Gastroesophageal sphincter (tissue), 4 donors: ENCODE measurements around the gene PLN. TPM values are rescaled to one million over a fixed set of nuclear protein-coding genes. Genes with fewer than 3 reads are reported as not detected.

Source experiments
- ATAC-seq: fragments of 150-250 bp; one replicate; pipeline ENCODE4 v1.9.1; 2016; ENCODE audit warnings: mild to moderate bottlenecking, moderate library complexity
- H3K27ac ChIP-seq, 4 donors: fragments of 200-600 bp; sonication (generic) in 3 of 4; 1 replicate in 3 of 4; 2 replicates in 1 of 4; pipeline ENCODE4 v1.5.1; 2016 to 2019
- H3K27me3 ChIP-seq: fragments of 200-600 bp; sonication (generic); one replicate; pipeline ENCODE4 v1.5.1; 2019
- H3K36me3 ChIP-seq, 2 donors: fragments of 200-600 bp; sonication (generic); one replicate each; pipeline ENCODE4 v1.5.1; 2019; ENCODE audit warnings: control low read depth in 1 of 2
- H3K4me1 ChIP-seq, 3 donors: fragments of 200-600 bp; sonication (generic); 1 replicate in 2 of 3; 2 replicates in 1 of 3; pipeline ENCODE4 v1.5.1; 2016 to 2019; ENCODE audit warnings: control low read depth in 2 of 3
- H3K4me3 ChIP-seq, 2 donors: fragments of 200-600 bp; sonication (generic); one replicate each; pipeline ENCODE4 v1.5.1; 2019; ENCODE audit warnings: mild to moderate bottlenecking in 1 of 2, moderate library complexity in 1 of 2
- H3K9me3 ChIP-seq, 3 donors: fragments of 200-600 bp; sonication (generic); one replicate each; pipeline ENCODE4 v1.5.1; 2017 to 2019; ENCODE audit warnings: control low read depth in 2 of 3
- CTCF ChIP-seq, 4 experiments: fragments of 200-600 bp in 2 of 4; fragments of 450-650 bp in 2 of 4; sonication (generic) in 1 of 4; IDR thresholded peaks; one replicate each; pipeline ENCODE4 v1.5.1; 2017 to 2019; ENCODE audit warnings: antibody characterized with exemption in 4 of 4, mild to moderate bottlenecking in 2 of 4, moderate library complexity in 2 of 4
- EP300 ChIP-seq: sonication (generic); formaldehyde crosslinking; IDR thresholded peaks from one replicate; pipeline ENCODE4 v1.6.1; 2017; ENCODE audit warnings: antibody characterized with exemption, mild to moderate bottlenecking
- POLR2A ChIP-seq, 2 donors: fragments of 450-650 bp; IDR thresholded peaks; one replicate each; pipeline ENCODE4 v1.6.1; 2017; ENCODE audit warnings: antibody characterized with exemption in 2 of 2, mild to moderate bottlenecking in 2 of 2, moderate library complexity in 1 of 2
- POLR2AphosphoS5 ChIP-seq: sonication (generic); formaldehyde crosslinking; IDR thresholded peaks from one replicate; pipeline ENCODE4 v1.6.1; 2017; ENCODE audit warnings: antibody characterized with exemption
- WGBS, 2 donors: methylation state at CpG; one replicate each; pipeline ENCODE4 v1.1.5; 2018; ENCODE audit warnings: low coverage in 1 of 2; 5-methylcytosine and 5-hydroxymethylcytosine counted together
- total RNA-seq, 4 donors: library from RNA; depleted of rRNA; stranded (reverse); fragments of >200 nt; gene quantifications; one replicate each; pipeline ENCODE4 v1.1.0, GENCODE V29; 2016

The PLN gene
- total RNA-seq, 4 donors from 2014 or later: 318 to 555 (median 484) TPM

GRCh38 chr6:118574051-118574865, 26.2 kb downstream of the PLN start:
- Histone ChIP-seq H3K27ac (no peak overlapping the region), H3K4me3 (no peak overlapping the region), H3K9me3 (peaks cover 0 to 55% (median 3%) of the 10 kb centered on the region in 3 donors), H3K36me3 (peaks cover 0 to 17% of the 10 kb centered on the region in 2 donors), H3K27me3 (no peaks in the 10 kb centered on the region), H3K4me1 (no peaks in the 10 kb centered on the region)
- 95% methylated on average over 11 to 12 of the region's 13 CpGs for WGBS, 2 donors
- TF ChIP-seq EP300 (no peak), POLR2A (IDR thresholded peaks at IDR 0.05) (no peak), CTCF (IDR thresholded peaks at IDR 0.05) (no peak), POLR2AphosphoS5 (no peak)
- no peak for ATAC-seq

DNA sequence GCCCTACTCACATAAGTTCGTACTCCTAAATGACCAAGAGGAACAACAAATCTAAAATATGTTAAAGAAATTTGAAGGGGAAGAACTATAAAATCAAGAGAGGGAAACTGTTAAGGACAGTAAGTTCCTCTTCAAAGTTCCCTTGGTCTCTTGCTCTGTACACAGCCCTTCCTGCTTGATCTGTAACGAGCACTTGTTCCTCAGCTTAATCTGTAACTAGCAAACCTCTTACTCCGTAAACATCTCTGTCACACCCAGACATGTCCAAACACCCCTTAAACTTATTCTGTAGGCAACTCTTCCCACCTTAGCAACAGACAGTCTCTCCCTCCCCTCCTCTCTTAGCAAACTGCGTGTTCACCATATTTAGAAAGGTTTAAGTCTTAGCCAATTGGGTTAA, 29.9 kb downstream of the PLN start:
- H3K36me3 ChIP-seq: peaks cover 0 to 17% of the 10 kb centered on the region in 2 donors
- TF ChIP-seq EP300: no peak
- no peak for TF ChIP-seq POLR2AphosphoS5
- no peak for TF ChIP-seq POLR2A (IDR thresholded peaks at IDR 0.05)
- H3K4me1 ChIP-seq: peaks cover 0 to 20% (median 0%) of the 10 kb centered on the region in 3 donors
- 69 to 72% methylated on average over 4 of the region's 4 CpGs for WGBS, 2 donors
- ATAC-seq: no peak
- H3K27ac ChIP-seq: no peak overlapping the region
- H3K9me3 ChIP-seq: peaks cover 0 to 59% (median 3%) of the 10 kb centered on the region in 3 donors
- no peaks in the 10 kb centered on the region for H3K27me3 ChIP-seq
- H3K4me3 ChIP-seq: no peak overlapping the region

DNA sequence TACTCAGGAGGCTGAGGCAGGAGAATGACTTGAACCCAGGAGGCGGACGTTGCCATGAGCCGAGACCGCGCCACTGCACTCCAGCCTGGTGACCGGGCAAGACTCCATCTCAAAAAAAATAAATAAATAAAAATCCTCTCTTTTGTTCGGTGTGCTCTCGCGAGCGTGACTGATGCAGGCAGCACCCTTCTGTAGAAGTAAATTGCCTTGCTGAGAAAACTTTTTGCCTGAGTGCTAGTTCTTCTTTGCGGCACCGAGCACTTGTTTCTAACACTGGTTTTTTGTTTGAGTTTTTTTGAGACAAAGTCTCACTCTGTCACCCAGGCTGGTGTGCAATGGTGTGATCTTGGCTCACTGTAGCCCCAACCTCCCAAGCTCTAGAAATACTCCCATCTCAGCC, 30.5 kb downstream of the PLN start:
- H3K36me3 ChIP-seq: peaks cover 0 to 17% of the 10 kb centered on the region in 2 donors
- no peak overlapping the region for H3K4me3 ChIP-seq
- WGBS, 2 donors: 97 to 98% methylated on average over 7 to 12 of the region's 12 CpGs
- peaks cover 0 to 57% (median 3%) of the 10 kb centered on the region in 3 donors for H3K9me3 ChIP-seq
- no peak for ATAC-seq
- TF ChIP-seq EP300: no peak
- TF ChIP-seq CTCF (IDR thresholded peaks at IDR 0.05): no peak
- no peak for TF ChIP-seq POLR2A (IDR thresholded peaks at IDR 0.05)
- TF ChIP-seq POLR2AphosphoS5: no peak
- peaks cover 0 to 20% (median 0%) of the 10 kb centered on the region in 3 donors for H3K4me1 ChIP-seq
- no peak overlapping the region for H3K27ac ChIP-seq
- no peaks in the 10 kb centered on the region for H3K27me3 ChIP-seq

GRCh38 chr6:118579786-118580185, 31.7 kb downstream of the PLN start:
- Histone ChIP-seq H3K27ac (no peak overlapping the region), H3K36me3 (peaks cover 0 to 7% of the 10 kb centered on the region in 2 donors), H3K4me3 (no peak overlapping the region), H3K4me1 (peaks cover 0 to 20% (median 0%) of the 10 kb centered on the region in 3 donors), H3K27me3 (no peaks in the 10 kb centered on the region), H3K9me3 (peaks cover 0 to 45% (median 0%) of the 10 kb centered on the region in 3 donors)
- no peak for TF ChIP-seq CTCF (IDR thresholded peaks at IDR 0.05)
- TF ChIP-seq POLR2AphosphoS5: no peak
- no peak for TF ChIP-seq EP300
- TF ChIP-seq POLR2A (IDR thresholded peaks at IDR 0.05): no peak
- ATAC-seq: no peak
- WGBS, 2 donors: 90 to 100% methylated on average over 2 of the region's 2 CpGs

DNA sequence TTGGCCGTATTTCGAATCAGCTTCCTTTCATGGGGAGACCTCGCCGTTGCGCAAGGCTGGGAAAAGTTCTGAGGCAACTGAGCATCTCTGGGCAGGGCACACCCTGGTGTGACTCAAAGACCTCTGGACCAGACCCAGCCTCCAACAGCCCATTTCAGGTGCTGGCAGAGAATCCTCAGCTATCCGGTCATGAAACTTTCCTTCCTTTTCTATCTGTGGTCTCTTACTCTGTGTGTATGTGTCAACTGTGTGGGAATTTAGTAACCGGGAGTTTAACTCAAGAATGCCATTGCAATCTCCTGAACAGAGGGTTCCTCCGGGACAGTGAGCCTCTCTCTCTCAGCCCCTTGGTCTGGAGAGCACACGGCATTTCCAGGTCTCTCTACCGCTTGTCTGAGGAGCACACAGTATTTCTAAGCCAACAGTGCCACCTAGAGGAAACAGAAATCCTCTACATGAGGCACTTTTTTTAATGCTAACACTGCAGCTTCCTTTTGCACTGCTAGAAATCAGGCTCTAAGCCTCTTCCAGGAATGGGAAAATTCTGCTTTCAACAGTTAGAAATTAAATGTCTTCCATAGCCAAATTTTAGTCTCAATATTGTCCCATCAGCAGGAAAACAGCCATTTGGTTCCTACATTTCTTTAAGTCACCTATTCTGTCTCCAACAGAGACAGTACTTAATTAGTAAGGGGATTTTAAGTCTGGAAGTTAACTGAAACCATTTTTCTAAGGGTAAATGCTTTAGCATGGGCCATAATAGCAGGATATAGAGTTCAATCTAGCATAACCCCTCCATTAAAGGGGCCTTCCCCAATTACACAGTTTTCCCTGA, 32.7 kb downstream of the PLN start:
- H3K4me1 ChIP-seq: peaks cover 0 to 20% (median 0%) of the 10 kb centered on the region in 3 donors
- peaks cover 0 to 4% of the 10 kb centered on the region in 2 donors for H3K36me3 ChIP-seq
- H3K9me3 ChIP-seq: peaks cover 0 to 35% (median 0%) of the 10 kb centered on the region in 3 donors
- WGBS, 2 donors: 31 to 47% methylated on average over 4 to 5 of the region's 10 CpGs
- no peaks in the 10 kb centered on the region for H3K27me3 ChIP-seq
- peak overlapping the region in 1 of 4 donors; percentile 8 for H3K27ac ChIP-seq
- no peak overlapping the region for H3K4me3 ChIP-seq
- peak; percentile 85 for ATAC-seq
- TF ChIP-seq CTCF (IDR thresholded peaks at IDR 0.05) (peak; percentile 50 to 81 (median 75)), EP300 (no peak)
